ENCODE measurements around the gene PHLPP1. TPM values are rescaled to one million over a fixed set of nuclear protein-coding genes. Genes with fewer than 3 reads are reported as not detected.
A peak's percentile ranks its signal among the peaks of the same experiment; 100 is the strongest.

Gene PHLPP1
- total and polyA plus RNA-seq, 2 donors (not counting 1 experiment from before 2014, with no cell fraction given), result 3.6 to 5.0 TPM

DNA sequence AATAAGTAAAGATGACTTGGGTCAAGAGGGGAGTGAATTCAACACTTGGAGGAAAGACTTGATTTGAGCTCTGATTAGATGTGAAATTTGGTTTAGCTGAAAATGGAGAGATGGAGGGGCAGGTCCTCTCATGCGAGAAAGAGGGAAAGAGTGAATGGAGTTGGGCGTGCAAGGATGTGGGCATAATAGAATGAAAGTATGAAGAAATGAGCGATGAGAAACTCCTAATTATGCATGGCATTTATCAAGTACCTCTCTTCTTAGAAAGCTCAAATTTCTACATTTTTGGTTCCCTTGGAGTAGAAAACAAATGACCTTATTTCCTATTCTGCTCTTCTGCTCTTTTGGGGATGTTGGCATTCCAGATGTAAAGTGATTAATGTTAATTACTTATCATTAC lies 161.5 kb downstream of the PHLPP1 start:
- no peak for TF ChIP-seq EZH2 (IDR thresholded peaks at IDR 0.05; ENCODE audit: low read length, missing control alignments)
- TF ChIP-seq, protein P1, sequence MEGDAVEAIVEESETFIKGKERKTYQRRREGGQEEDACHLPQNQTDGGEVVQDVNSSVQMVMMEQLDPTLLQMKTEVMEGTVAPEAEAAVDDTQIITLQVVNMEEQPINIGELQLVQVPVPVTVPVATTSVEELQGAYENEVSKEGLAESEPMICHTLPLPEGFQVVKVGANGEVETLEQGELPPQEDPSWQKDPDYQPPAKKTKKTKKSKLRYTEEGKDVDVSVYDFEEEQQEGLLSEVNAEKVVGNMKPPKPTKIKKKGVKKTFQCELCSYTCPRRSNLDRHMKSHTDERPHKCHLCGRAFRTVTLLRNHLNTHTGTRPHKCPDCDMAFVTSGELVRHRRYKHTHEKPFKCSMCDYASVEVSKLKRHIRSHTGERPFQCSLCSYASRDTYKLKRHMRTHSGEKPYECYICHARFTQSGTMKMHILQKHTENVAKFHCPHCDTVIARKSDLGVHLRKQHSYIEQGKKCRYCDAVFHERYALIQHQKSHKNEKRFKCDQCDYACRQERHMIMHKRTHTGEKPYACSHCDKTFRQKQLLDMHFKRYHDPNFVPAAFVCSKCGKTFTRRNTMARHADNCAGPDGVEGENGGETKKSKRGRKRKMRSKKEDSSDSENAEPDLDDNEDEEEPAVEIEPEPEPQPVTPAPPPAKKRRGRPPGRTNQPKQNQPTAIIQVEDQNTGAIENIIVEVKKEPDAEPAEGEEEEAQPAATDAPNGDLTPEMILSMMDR (conservative IDR thresholded peaks at IDR 0.05 in 1 of 2, IDR thresholded peaks at IDR 0.05 in 1 of 2; ENCODE audit: low read depth in 1 of 2, low read length in 2 of 2), result no peak
- H3K27ac ChIP-seq (ENCODE audit: insufficient read depth, low read length), result no peak overlapping the region
- no peaks in the 10 kb centered on the region for H3K79me2 ChIP-seq (ENCODE audit: control insufficient read depth, insufficient read depth, low read length)
- no peaks in the 10 kb centered on the region for H4K20me1 ChIP-seq (ENCODE audit: control insufficient read depth, extremely low read depth, insufficient read depth, low read length)
- DNase-seq (ENCODE audit: low read depth in 2 of 2), result peak in 1 of 2 donors; percentile 50
- H3K4me1 ChIP-seq (ENCODE audit: control insufficient read depth, extremely low read depth, insufficient read depth, low read length), result peaks cover 11% of the 10 kb centered on the region
- H3K4me3 ChIP-seq (replicated peaks in 1 of 4; ENCODE audit: control extremely low read depth in 1 of 4, insufficient read depth in 1 of 4, low read depth in 3 of 4, low read length in 4 of 4), result no peak overlapping the region
- no peak overlapping the region for H3K9ac ChIP-seq (ENCODE audit: insufficient read depth, low read length)
- peak overlapping the region; percentile 64 for H3K4me2 ChIP-seq (ENCODE audit: extremely low read depth, insufficient read depth, low read length)
- no peak overlapping the region for H2AFZ ChIP-seq (ENCODE audit: low read length)
- H3K9me3 ChIP-seq (ENCODE audit: control insufficient read depth, insufficient read depth, low read depth, low read length), result no peaks in the 10 kb centered on the region
- no peaks in the 10 kb centered on the region for H3K27me3 ChIP-seq (ENCODE audit: control insufficient read depth, insufficient read depth, low read length)
- no peaks in the 10 kb centered on the region for H3K36me3 ChIP-seq (ENCODE audit: control insufficient read depth, insufficient read depth, low read length)

DNA sequence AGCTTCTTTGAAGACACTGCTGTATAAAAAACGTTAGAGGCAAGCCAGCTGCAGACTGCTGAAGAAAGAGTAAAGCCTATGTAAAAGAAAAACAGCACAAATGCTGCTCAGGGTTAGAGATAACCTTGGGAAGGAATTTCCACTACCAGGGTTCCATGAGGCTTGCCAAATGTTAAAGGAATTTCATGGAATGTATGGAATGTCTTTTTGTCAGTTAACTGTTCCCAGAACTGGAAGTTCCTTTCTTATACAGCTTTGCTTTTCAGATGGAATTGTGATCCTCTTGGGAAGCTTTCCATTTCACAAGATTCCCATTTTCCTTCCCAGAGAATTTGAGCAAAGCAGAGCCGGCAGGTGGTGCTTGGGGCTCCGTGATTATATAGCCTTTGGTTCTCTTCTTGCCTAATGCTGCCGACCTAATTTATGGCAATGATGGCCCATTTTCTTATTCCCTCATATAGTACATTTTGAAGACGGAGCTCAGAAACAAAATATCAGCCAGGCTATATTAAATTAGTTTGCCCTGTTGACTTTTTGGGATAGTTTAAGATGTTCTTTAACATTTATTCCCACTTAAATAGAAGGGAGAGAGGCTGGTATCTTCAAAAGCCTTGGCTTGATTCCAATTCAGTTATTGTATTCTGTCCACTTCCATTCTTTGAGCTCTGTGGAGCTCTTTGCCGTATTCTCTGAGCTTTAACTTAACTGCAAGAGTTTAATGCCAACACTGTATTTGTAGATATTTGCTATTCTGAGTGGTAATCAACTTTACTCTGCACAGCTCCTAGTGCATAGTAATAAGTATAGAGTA lies 162.3 kb downstream of the PHLPP1 start:
- H3K79me2 ChIP-seq (ENCODE audit: control insufficient read depth, insufficient read depth, low read length), result no peaks in the 10 kb centered on the region
- no peaks in the 10 kb centered on the region for H3K36me3 ChIP-seq (ENCODE audit: control insufficient read depth, insufficient read depth, low read length)
- peak; percentile 58 to 86 for DNase-seq (ENCODE audit: low read depth in 2 of 2)
- no peaks in the 10 kb centered on the region for H3K9me3 ChIP-seq (ENCODE audit: control insufficient read depth, insufficient read depth, low read depth, low read length)
- H3K4me1 ChIP-seq (ENCODE audit: control insufficient read depth, extremely low read depth, insufficient read depth, low read length), result peaks cover 11% of the 10 kb centered on the region
- no peaks in the 10 kb centered on the region for H3K27me3 ChIP-seq (ENCODE audit: control insufficient read depth, insufficient read depth, low read length)
- TF ChIP-seq, protein P1 (conservative IDR thresholded peaks at IDR 0.05 in 1 of 2, IDR thresholded peaks at IDR 0.05 in 1 of 2; ENCODE audit: low read depth in 1 of 2, low read length in 2 of 2), result no peak
- TF ChIP-seq EZH2 (IDR thresholded peaks at IDR 0.05; ENCODE audit: low read length, missing control alignments), result no peak
- H3K4me2 ChIP-seq (ENCODE audit: extremely low read depth, insufficient read depth, low read length), result peak overlapping the region; percentile 64
- no peaks in the 10 kb centered on the region for H4K20me1 ChIP-seq (ENCODE audit: control insufficient read depth, extremely low read depth, insufficient read depth, low read length)
- H2AFZ ChIP-seq (ENCODE audit: low read length), result no peak overlapping the region
- peak overlapping the region in 1 of 4 experiments; percentile 5 for H3K4me3 ChIP-seq (replicated peaks in 1 of 4; ENCODE audit: control extremely low read depth in 1 of 4, insufficient read depth in 1 of 4, low read depth in 3 of 4, low read length in 4 of 4)
- H3K27ac ChIP-seq (ENCODE audit: insufficient read depth, low read length), result no peak overlapping the region
- H3K9ac ChIP-seq (ENCODE audit: insufficient read depth, low read length), result no peak overlapping the region

DNA sequence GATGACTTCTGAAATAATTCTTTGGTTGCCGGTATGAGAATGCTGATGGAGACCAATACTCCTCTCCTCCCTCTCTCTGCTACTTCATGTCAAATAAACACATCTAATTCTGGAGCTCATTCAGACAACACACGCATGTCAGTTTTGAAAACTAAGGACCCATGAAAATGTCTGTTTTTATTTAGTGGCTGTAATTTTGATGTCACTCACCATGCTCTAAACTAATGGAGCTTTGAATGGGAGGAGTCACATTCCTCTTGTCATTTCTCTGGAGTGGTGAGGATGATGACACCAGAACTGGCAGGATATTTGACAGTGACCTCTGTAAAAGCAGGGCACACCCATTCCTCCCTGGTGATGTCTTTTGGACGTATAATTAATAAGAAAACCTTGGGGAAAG lies 163.0 kb downstream of the PHLPP1 start:
- Histone ChIP-seq H4K20me1 (ENCODE audit: control insufficient read depth, extremely low read depth, insufficient read depth, low read length) (no peaks in the 10 kb centered on the region), H3K4me3 (replicated peaks in 1 of 4; ENCODE audit: control extremely low read depth in 1 of 4, insufficient read depth in 1 of 4, low read depth in 3 of 4, low read length in 4 of 4) (no peak overlapping the region), H3K27ac (ENCODE audit: insufficient read depth, low read length) (no peak overlapping the region), H3K4me1 (ENCODE audit: control insufficient read depth, extremely low read depth, insufficient read depth, low read length) (peaks cover 11% of the 10 kb centered on the region), H2AFZ (ENCODE audit: low read length) (no peak overlapping the region), H3K36me3 (ENCODE audit: control insufficient read depth, insufficient read depth, low read length) (no peaks in the 10 kb centered on the region), H3K27me3 (ENCODE audit: control insufficient read depth, insufficient read depth, low read length) (no peaks in the 10 kb centered on the region), H3K4me2 (ENCODE audit: extremely low read depth, insufficient read depth, low read length) (no peak overlapping the region), H3K79me2 (ENCODE audit: control insufficient read depth, insufficient read depth, low read length) (no peaks in the 10 kb centered on the region), H3K9ac (ENCODE audit: insufficient read depth, low read length) (no peak overlapping the region), H3K9me3 (ENCODE audit: control insufficient read depth, insufficient read depth, low read depth, low read length) (no peaks in the 10 kb centered on the region)
- no peak for DNase-seq (ENCODE audit: low read depth in 2 of 2)
- TF ChIP-seq, protein P1 (conservative IDR thresholded peaks at IDR 0.05 in 1 of 2, IDR thresholded peaks at IDR 0.05 in 1 of 2; ENCODE audit: low read depth in 1 of 2, low read length in 2 of 2), result no peak
- no peak for TF ChIP-seq EZH2 (IDR thresholded peaks at IDR 0.05; ENCODE audit: low read length, missing control alignments)
